ENCODE measurements around the gene TMEM17. TPM values are rescaled to one million over a fixed set of nuclear protein-coding genes. Genes with fewer than 3 reads are reported as not detected.

Gene TMEM17
- total RNA-seq, 1 experiment from 2014 or later: 1.1 TPM

GRCh38 chr2:62472312-62472711 is 33.7 kb downstream of the TMEM17 start:
- Histone ChIP-seq H3K36me3 (replicated peaks; ENCODE audit: control insufficient read depth, insufficient read depth, low read length) (no peaks in the 10 kb centered on the region), H3K4me3 (ENCODE audit: insufficient read depth, low read depth, low read length) (no peak overlapping the region), H3K27me3 (ENCODE audit: control insufficient read depth, insufficient read depth, low read length) (no peaks in the 10 kb centered on the region)
- no peak for DNase-seq

- DNase-seq: no peak
- Histone ChIP-seq H3K27me3 (ENCODE audit: control insufficient read depth, insufficient read depth, low read length) (no peaks in the 10 kb centered on the region), H3K4me3 (ENCODE audit: insufficient read depth, low read depth, low read length) (no peak overlapping the region), H3K36me3 (replicated peaks; ENCODE audit: control insufficient read depth, insufficient read depth, low read length) (no peaks in the 10 kb centered on the region)
These were observed 34.2 kb downstream of the TMEM17 start for GRCh38 chr2:62471816-62472215.

DNA sequence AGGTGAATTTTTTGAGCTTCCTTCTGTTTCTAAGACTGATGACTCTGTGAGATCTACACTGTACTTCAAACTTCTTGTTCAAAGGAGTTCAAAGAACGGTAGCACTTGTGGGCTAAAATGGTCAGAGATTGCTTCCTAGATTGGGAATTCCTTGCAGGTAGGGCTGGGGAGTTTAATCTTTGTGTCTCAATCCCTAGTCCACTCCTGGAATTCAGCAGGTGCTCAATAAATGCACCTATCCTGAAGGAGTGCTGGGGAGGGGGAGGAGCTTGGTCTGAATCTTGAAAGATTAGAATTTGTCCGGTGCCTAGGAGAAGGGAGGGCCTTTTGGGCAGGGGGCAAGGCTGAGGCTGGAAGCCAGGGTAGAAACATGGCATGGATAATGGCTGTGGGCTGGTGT is 34.6 kb downstream of the TMEM17 start:
- no peak for DNase-seq
- Histone ChIP-seq H3K4me3 (ENCODE audit: insufficient read depth, low read depth, low read length) (no peak overlapping the region), H3K36me3 (replicated peaks; ENCODE audit: control insufficient read depth, insufficient read depth, low read length) (no peaks in the 10 kb centered on the region), H3K27me3 (ENCODE audit: control insufficient read depth, insufficient read depth, low read length) (no peaks in the 10 kb centered on the region)

- no peaks in the 10 kb centered on the region for H3K36me3 ChIP-seq (replicated peaks; ENCODE audit: control insufficient read depth, insufficient read depth, low read length)
- no peak overlapping the region for H3K4me3 ChIP-seq (ENCODE audit: insufficient read depth, low read depth, low read length)
- no peak for DNase-seq
- no peaks in the 10 kb centered on the region for H3K27me3 ChIP-seq (ENCODE audit: control insufficient read depth, insufficient read depth, low read length)
These were observed 36.4 kb downstream of the TMEM17 start for GRCh38 chr2:62469548-62469947.

DNA sequence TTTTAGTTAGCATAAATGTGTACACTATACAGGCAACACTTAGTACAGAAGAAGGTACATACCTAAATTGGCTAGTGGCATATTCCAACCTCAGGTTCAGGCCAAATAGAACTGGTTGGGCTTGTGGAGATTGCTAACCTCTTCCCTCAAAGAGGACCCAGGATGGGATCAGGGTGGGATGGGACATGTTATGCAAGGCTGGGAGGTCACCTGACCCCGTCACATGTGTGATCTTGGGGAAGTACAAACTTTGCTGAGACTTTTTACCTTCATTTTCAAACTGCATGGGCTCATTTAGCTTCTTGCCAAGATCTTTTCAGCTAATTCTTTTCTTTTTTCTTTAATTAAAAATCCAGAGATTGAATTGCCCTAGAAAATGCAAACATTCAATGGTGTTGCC is 36.9 kb downstream of the TMEM17 start:
- Histone ChIP-seq H3K27me3 (ENCODE audit: control insufficient read depth, insufficient read depth, low read length) (no peaks in the 10 kb centered on the region), H3K36me3 (replicated peaks; ENCODE audit: control insufficient read depth, insufficient read depth, low read length) (no peaks in the 10 kb centered on the region)
- no peak for DNase-seq

GRCh38 chr2:62467475-62468321 is 38.3 kb downstream of the TMEM17 start:
- DNase-seq: peak; percentile 51
- Histone ChIP-seq H3K36me3 (replicated peaks; ENCODE audit: control insufficient read depth, insufficient read depth, low read length) (no peaks in the 10 kb centered on the region), H3K27me3 (ENCODE audit: control insufficient read depth, insufficient read depth, low read length) (no peaks in the 10 kb centered on the region), H3K4me3 (ENCODE audit: insufficient read depth, low read depth, low read length) (no peak overlapping the region)

More for the DNA sequence above, 36.9 kb downstream of the TMEM17 start:
- H3K4me3 ChIP-seq (ENCODE audit: insufficient read depth, low read depth, low read length): no peak overlapping the region

- DNase-seq: no peak
- Histone ChIP-seq H3K27me3 (ENCODE audit: control insufficient read depth, insufficient read depth, low read length) (no peaks in the 10 kb centered on the region), H3K4me3 (ENCODE audit: insufficient read depth, low read depth, low read length) (no peak overlapping the region), H3K36me3 (replicated peaks; ENCODE audit: control insufficient read depth, insufficient read depth, low read length) (no peaks in the 10 kb centered on the region)
These were observed 38.9 kb downstream of the TMEM17 start for GRCh38 chr2:62467100-62467474.

DNA sequence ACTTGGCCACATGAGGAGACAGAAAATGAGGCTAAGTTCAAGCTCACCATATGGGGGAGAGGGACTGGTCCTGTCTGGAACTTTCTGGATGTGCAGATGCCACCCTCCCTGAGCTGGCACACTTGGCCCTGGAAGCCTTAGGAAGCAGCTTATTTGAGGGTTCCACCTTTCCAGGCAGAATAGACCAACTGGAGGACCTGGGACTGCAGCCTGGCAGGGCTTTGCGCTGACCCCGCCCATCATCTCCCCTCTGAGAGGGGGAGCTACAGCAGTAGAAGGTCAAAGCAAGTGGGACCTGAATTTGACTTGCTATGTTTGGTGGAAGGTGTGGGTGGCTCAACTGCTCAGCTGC is 39.5 kb downstream of the TMEM17 start:
- DNase-seq: no peak
- H3K27me3 ChIP-seq (ENCODE audit: control insufficient read depth, insufficient read depth, low read length): no peaks in the 10 kb centered on the region
- H3K4me3 ChIP-seq (ENCODE audit: insufficient read depth, low read depth, low read length): no peak overlapping the region
- H3K36me3 ChIP-seq (replicated peaks; ENCODE audit: control insufficient read depth, insufficient read depth, low read length): no peaks in the 10 kb centered on the region

GRCh38 chr2:62465741-62466502 is 40.1 kb downstream of the TMEM17 start:
- no peaks in the 10 kb centered on the region; the same call in 1 of the 2 replicates for H3K27me3 ChIP-seq (ENCODE audit: control insufficient read depth, insufficient read depth, low read length)
- peak; percentile 75 for DNase-seq
- H3K36me3 ChIP-seq (replicated peaks; ENCODE audit: control insufficient read depth, insufficient read depth, low read length): no peaks in the 10 kb centered on the region
- no peak overlapping the region for H3K4me3 ChIP-seq (ENCODE audit: insufficient read depth, low read depth, low read length)

GRCh38 chr2:62465039-62465740 is 40.8 kb downstream of the TMEM17 start:
- Histone ChIP-seq H3K4me3 (ENCODE audit: insufficient read depth, low read depth, low read length) (no peak overlapping the region), H3K27me3 (ENCODE audit: control insufficient read depth, insufficient read depth, low read length) (no peaks in the 10 kb centered on the region; the same call in 1 of the 2 replicates), H3K36me3 (replicated peaks; ENCODE audit: control insufficient read depth, insufficient read depth, low read length) (no peaks in the 10 kb centered on the region)
- DNase-seq: no peak

- Histone ChIP-seq H3K27me3 (ENCODE audit: control insufficient read depth, insufficient read depth, low read length) (no peaks in the 10 kb centered on the region; the same call in 1 of the 2 replicates), H3K36me3 (replicated peaks; ENCODE audit: control insufficient read depth, insufficient read depth, low read length) (no peaks in the 10 kb centered on the region)
- no peak for DNase-seq
These were observed 41.6 kb downstream of the TMEM17 start for GRCh38 chr2:62464221-62465007.

DNA sequence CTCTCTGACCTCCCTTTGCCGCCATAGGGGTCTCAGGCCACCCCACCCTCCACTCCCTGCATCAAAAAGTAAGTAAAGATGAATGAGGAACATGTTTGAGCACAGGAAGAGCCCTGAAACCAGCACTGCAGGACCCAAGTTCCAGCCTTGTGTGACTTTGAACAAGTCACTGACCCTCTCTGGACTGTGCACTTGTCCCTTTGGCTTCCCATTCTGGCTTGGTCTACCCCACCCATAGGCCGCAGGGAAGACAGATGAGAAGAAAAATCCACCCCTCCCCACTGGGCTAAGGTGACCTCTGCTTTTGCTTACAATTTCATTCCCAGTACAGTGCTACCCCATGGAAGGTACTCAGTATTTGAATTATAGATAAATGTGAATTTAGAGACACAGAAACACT is 43.8 kb downstream of the TMEM17 start:
- Histone ChIP-seq H3K4me3 (ENCODE audit: insufficient read depth, low read depth, low read length) (no peak overlapping the region), H3K36me3 (replicated peaks; ENCODE audit: control insufficient read depth, insufficient read depth, low read length) (no peaks in the 10 kb centered on the region), H3K27me3 (ENCODE audit: control insufficient read depth, insufficient read depth, low read length) (peaks cover 7% of the 10 kb centered on the region)
- DNase-seq: no peak

More at GRCh38 chr2:62464221-62465007, 41.6 kb downstream of the TMEM17 start:
- no peak overlapping the region for H3K4me3 ChIP-seq (ENCODE audit: insufficient read depth, low read depth, low read length)

- no peak overlapping the region for H3K4me3 ChIP-seq (ENCODE audit: insufficient read depth, low read depth, low read length)
- peaks cover 7% of the 10 kb centered on the region for H3K27me3 ChIP-seq (ENCODE audit: control insufficient read depth, insufficient read depth, low read length)
- DNase-seq: no peak
- no peaks in the 10 kb centered on the region for H3K36me3 ChIP-seq (replicated peaks; ENCODE audit: control insufficient read depth, insufficient read depth, low read length)
These were observed 44.3 kb downstream of the TMEM17 start for GRCh38 chr2:62461707-62462106.

- Histone ChIP-seq H3K36me3 (replicated peaks; ENCODE audit: control insufficient read depth, insufficient read depth, low read length) (no peaks in the 10 kb centered on the region), H3K4me3 (ENCODE audit: insufficient read depth, low read depth, low read length) (no peak overlapping the region), H3K27me3 (ENCODE audit: control insufficient read depth, insufficient read depth, low read length) (peaks cover 7% of the 10 kb centered on the region)
- no peak for DNase-seq
These were observed 44.9 kb downstream of the TMEM17 start for GRCh38 chr2:62461017-62461553.
